ENCODE results near the gene NR6A1.

GRCh38 chr9:124553738-124554137 lies 217.4 kb downstream of the NR6A1 start:
- TF ChIP-seq, protein P1, sequence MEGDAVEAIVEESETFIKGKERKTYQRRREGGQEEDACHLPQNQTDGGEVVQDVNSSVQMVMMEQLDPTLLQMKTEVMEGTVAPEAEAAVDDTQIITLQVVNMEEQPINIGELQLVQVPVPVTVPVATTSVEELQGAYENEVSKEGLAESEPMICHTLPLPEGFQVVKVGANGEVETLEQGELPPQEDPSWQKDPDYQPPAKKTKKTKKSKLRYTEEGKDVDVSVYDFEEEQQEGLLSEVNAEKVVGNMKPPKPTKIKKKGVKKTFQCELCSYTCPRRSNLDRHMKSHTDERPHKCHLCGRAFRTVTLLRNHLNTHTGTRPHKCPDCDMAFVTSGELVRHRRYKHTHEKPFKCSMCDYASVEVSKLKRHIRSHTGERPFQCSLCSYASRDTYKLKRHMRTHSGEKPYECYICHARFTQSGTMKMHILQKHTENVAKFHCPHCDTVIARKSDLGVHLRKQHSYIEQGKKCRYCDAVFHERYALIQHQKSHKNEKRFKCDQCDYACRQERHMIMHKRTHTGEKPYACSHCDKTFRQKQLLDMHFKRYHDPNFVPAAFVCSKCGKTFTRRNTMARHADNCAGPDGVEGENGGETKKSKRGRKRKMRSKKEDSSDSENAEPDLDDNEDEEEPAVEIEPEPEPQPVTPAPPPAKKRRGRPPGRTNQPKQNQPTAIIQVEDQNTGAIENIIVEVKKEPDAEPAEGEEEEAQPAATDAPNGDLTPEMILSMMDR (IDR thresholded peaks at IDR 0.05) = no peak
- TF ChIP-seq EP300 (IDR thresholded peaks at IDR 0.05; ENCODE audit: low read depth) (no peak), POLR2A (IDR thresholded peaks at IDR 0.05) (no peak)
